Anterior cingulate cortex (tissue), 58 donors: Measurements from ENCODE around the gene CISD2.
"Not testable (repeated sequence)": the region's sequence is repeated elsewhere in the genome, so short reads cannot be mapped to it uniquely, and the experiment has no call there.

Experiments used
- DNase-seq, 58 donors: peaks; one replicate each; lab custom pipeline; 2025; lab: John Stamatoyannopoulos, UW

Gene CISD2

GRCh38 chr4:102868781-102869568 is at the start of gene CISD2:
TSS of gene CISD2 (plus strand) at chr4:102868992. CDS start at chr4:102869085, 93 bp downstream.
- peak; percentile 55 to 98 (median 93) for DNase-seq

- DNase-seq: not testable (repeated sequence)
These were observed 49.7 kb upstream of the CISD2 start for GRCh38 chr4:102819100-102819499.

- DNase-seq: no peak
These were observed 49.0 kb upstream of the CISD2 start for GRCh38 chr4:102819588-102820365.

- no peak for DNase-seq
These were observed 45.3 kb upstream of the CISD2 start for GRCh38 chr4:102823464-102823863.

GRCh38 chr4:102823897-102824296 is 44.9 kb upstream of the CISD2 start:
- no peak for DNase-seq

GRCh38 chr4:102824398-102824797 is 44.4 kb upstream of the CISD2 start:
- no peak for DNase-seq

- DNase-seq: peak in 44 of 58 donors; percentile 1 to 61 (median 19)
These were observed 43.3 kb upstream of the CISD2 start for GRCh38 chr4:102825261-102826091.

- DNase-seq: peak in 3 of 58 donors; percentile 36 to 64 (median 57)
These were observed 42.5 kb upstream of the CISD2 start for GRCh38 chr4:102826105-102826889.

GRCh38 chr4:102826890-102827673 is 41.7 kb upstream of the CISD2 start, which contains the start of gene UBE2D3:
TSS of gene UBE2D3 (minus strand) at chr4:102827551. CDS start at chr4:102826508, 1,043 bp downstream.
- peak; percentile 72 to 98 (median 93) for DNase-seq

- peak; percentile 73 to 99 (median 97) for DNase-seq
These were observed 40.9 kb upstream of the CISD2 start for GRCh38 chr4:102827674-102828496.

GRCh38 chr4:102828497-102828808 is 40.3 kb upstream of the CISD2 start:
- DNase-seq: no peak

- no peak for DNase-seq
These were observed 39.0 kb upstream of the CISD2 start for GRCh38 chr4:102829803-102830202.

- no peak for DNase-seq
These were observed 36.7 kb upstream of the CISD2 start for GRCh38 chr4:102832105-102832504.

GRCh38 chr4:102832667-102833066 is 36.1 kb upstream of the CISD2 start:
- DNase-seq: no peak

GRCh38 chr4:102836596-102836995 is 32.2 kb upstream of the CISD2 start:
- DNase-seq: no peak

- DNase-seq: no peak
These were observed 26.4 kb upstream of the CISD2 start for GRCh38 chr4:102842367-102842766.

- DNase-seq: no peak
These were observed 25.5 kb upstream of the CISD2 start for GRCh38 chr4:102843273-102843672.

GRCh38 chr4:102843938-102844337 is 24.9 kb upstream of the CISD2 start:
- no peak for DNase-seq
